PFSK-1 (cell line): ENCODE results near the gene SEC14L3.

ENCODE experiments used
- FOXP2 ChIP-seq: optimal IDR thresholded peaks from 2 replicates; pipeline ENCODE3; 2011; ENCODE audit warnings: borderline replicate concordance, control low read depth, inconsistent platforms; ENCODE audit not compliant: insufficient read depth; ENCODE audit errors: extremely low read length, extremely low read depth
- POLR2AphosphoS5 ChIP-seq: IDR thresholded peaks from 2 replicates; pipeline ENCODE4 v1.6.1; 2012; ENCODE audit warnings: low read depth, mild to moderate bottlenecking, control low read depth, low read length, moderate library complexity
- REST ChIP-seq, 2 experiments: IDR thresholded peaks; 2 replicates each; pipeline versions ENCODE4 v1.6.1 to v1.8.0; 2011 to 2012; ENCODE audit warnings: low read depth in 2 of 2, low read length in 2 of 2, control low read depth in 1 of 2, inconsistent platforms in 1 of 2, mild to moderate bottlenecking in 1 of 2, moderate library complexity in 1 of 2; ENCODE audit not compliant: insufficient read depth in 1 of 2
- SIN3A ChIP-seq: IDR thresholded peaks from 2 replicates; pipeline ENCODE4 v1.6.1; 2012; ENCODE audit warnings: mild to moderate bottlenecking, low read length, moderate library complexity, borderline replicate concordance; ENCODE audit not compliant: insufficient read depth
- TAF1 ChIP-seq: IDR thresholded peaks from 2 replicates; pipeline ENCODE4 v1.6.1; 2012; ENCODE audit warnings: low read length, control low read depth, borderline replicate concordance; ENCODE audit not compliant: insufficient read depth

SEC14L3 gene

DNA sequence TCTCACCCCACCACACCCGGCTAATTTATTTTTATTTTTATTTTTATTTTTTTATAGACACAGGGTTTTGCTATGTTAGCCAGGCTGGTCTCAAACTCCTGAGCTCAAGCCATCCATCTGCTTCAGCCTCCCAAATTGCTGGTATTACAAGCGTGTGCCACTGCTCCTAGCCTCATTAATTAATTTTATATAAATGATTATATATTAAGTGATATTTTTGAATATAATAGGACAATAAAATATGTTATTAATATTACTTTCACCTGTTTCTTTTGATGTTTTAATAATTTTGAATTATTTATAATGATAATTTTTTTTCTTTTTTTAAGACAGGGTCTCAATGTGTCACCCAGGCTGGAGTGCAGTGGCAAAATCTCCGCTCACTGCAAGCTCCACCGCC, 35.9 kb upstream of the SEC14L3 start:
- TF ChIP-seq TAF1: no peak
- TF ChIP-seq REST (IDR thresholded peaks at IDR 0.05; ENCODE audit: insufficient read depth in 1 of 2, low read depth in 2 of 2, low read length in 2 of 2): no peak
- no peak for TF ChIP-seq SIN3A
- TF ChIP-seq FOXP2: no peak
- no peak for TF ChIP-seq POLR2AphosphoS5

DNA sequence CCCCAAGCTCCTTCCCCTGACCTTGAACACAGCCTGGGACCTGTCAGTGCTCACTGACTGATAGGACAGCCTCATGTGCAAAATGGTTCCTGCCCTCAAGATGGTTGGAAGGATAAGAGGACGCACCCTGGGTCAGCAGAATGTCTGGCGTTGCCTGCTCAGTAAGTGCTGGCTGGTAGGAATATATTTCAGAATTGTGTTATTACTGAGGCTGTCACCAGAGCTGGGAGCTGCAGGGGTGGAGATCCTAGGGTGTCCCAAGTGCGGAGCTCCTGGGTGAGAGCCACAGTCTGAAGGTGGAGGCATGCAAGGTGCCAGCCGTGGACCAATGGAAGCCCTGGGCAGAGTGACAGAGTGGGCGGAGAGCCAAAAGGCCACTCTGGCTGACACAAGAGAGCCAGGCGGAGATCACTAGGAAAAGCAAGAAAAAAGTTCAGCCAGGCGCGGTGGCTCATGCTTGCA, 34.7 kb upstream of the SEC14L3 start:
- TF ChIP-seq POLR2AphosphoS5 (no peak), REST (IDR thresholded peaks at IDR 0.05; ENCODE audit: insufficient read depth in 1 of 2, low read depth in 2 of 2, low read length in 2 of 2) (no peak), TAF1 (no peak), SIN3A (no peak), FOXP2 (no peak)

GRCh38 chr22:30503551-30503950, 31.7 kb upstream of the SEC14L3 start:
- TF ChIP-seq SIN3A: no peak
- no peak for TF ChIP-seq REST (IDR thresholded peaks at IDR 0.05; ENCODE audit: insufficient read depth in 1 of 2, low read depth in 2 of 2, low read length in 2 of 2)
- TF ChIP-seq TAF1: no peak
- no peak for TF ChIP-seq FOXP2

- TF ChIP-seq POLR2AphosphoS5: no peak
- no peak for TF ChIP-seq SIN3A
- no peak for TF ChIP-seq REST (IDR thresholded peaks at IDR 0.05; ENCODE audit: insufficient read depth in 1 of 2, low read depth in 2 of 2, low read length in 2 of 2)
- TF ChIP-seq FOXP2: no peak
- TF ChIP-seq TAF1: no peak
These were observed 31.1 kb upstream of the SEC14L3 start for GRCh38 chr22:30502911-30503310.

- TF ChIP-seq REST (IDR thresholded peaks at IDR 0.05; ENCODE audit: insufficient read depth in 1 of 2, low read depth in 2 of 2, low read length in 2 of 2) (no peak), POLR2AphosphoS5 (no peak), FOXP2 (no peak), TAF1 (no peak), SIN3A (no peak)
These were observed 30.3 kb upstream of the SEC14L3 start for GRCh38 chr22:30502153-30502552.
